Stimulated activated naive CD4-positive, alpha-beta T cell (primary cell): ENCODE results near the gene HIVEP2.
"Not testable (repeated sequence)": the region's sequence is repeated elsewhere in the genome, so short reads cannot be mapped to it uniquely, and the experiment has no call there.

Experiments
- DNase-seq, 6 experiments: peaks; one replicate each; lab custom pipeline; 2025; lab: John Stamatoyannopoulos, UW

HIVEP2 gene

GRCh38 chr6:142945049-142945445, at the start of gene HIVEP2:
Gene HIVEP2, minus strand, starts transcription at chr6:142945176. Its CDS starts 170,438 bp downstream, at chr6:142774738.
- peak; percentile 75 to 87 (median 84) for DNase-seq

GRCh38 chr6:142993977-142994376, 49.0 kb upstream of the HIVEP2 start:
- DNase-seq, result no peak

GRCh38 chr6:142987490-142987889, 42.5 kb upstream of the HIVEP2 start:
- DNase-seq, result no peak

GRCh38 chr6:142985281-142985680, 40.3 kb upstream of the HIVEP2 start:
- no peak for DNase-seq

- no peak for DNase-seq
Measured at GRCh38 chr6:142984386-142984785, 39.4 kb upstream of the HIVEP2 start.

- DNase-seq, result no peak
Measured at GRCh38 chr6:142975365-142975764, 30.4 kb upstream of the HIVEP2 start.

- not testable (repeated sequence) for DNase-seq
Measured at GRCh38 chr6:142970941-142971340, 26.0 kb upstream of the HIVEP2 start.

GRCh38 chr6:142968601-142969000, 23.6 kb upstream of the HIVEP2 start:
- DNase-seq, result no peak

- DNase-seq, result no peak
Measured at GRCh38 chr6:142966294-142966693, 21.3 kb upstream of the HIVEP2 start.

- no peak for DNase-seq
Measured at GRCh38 chr6:142965164-142965563, 20.2 kb upstream of the HIVEP2 start.

- DNase-seq, result no peak
Measured at GRCh38 chr6:142960098-142960497, 15.1 kb upstream of the HIVEP2 start.

- no peak for DNase-seq
Measured at GRCh38 chr6:142958343-142958742, 13.4 kb upstream of the HIVEP2 start.

GRCh38 chr6:142956726-142957125, 11.8 kb upstream of the HIVEP2 start:
- no peak for DNase-seq

- no peak for DNase-seq
Measured at GRCh38 chr6:142954844-142955243, 9.9 kb upstream of the HIVEP2 start.

GRCh38 chr6:142953373-142954273, 8.6 kb upstream of the HIVEP2 start:
- DNase-seq, result peak in 2 of 6 experiments; percentile 35 to 42

GRCh38 chr6:142952614-142953013, 7.6 kb upstream of the HIVEP2 start:
- DNase-seq, result no peak

GRCh38 chr6:142950291-142950690, 5.3 kb upstream of the HIVEP2 start:
- DNase-seq, result no peak

GRCh38 chr6:142947714-142948480, 2.9 kb upstream of the HIVEP2 start:
- peak in 2 of 6 experiments; percentile 43 to 60 for DNase-seq

GRCh38 chr6:142946924-142947713, 2.1 kb upstream of the HIVEP2 start:
- peak; percentile 60 to 82 (median 75) for DNase-seq

- DNase-seq, result peak; percentile 82 to 93 (median 90)
Measured at GRCh38 chr6:142946181-142946923, 1.4 kb upstream of the HIVEP2 start.

GRCh38 chr6:142945446-142946180, 637 bp upstream of the HIVEP2 start:
- DNase-seq, result peak; percentile 58 to 85 (median 75)
